SW480 (cell line): ENCODE measurements around the gene GPR173.
A peak's percentile ranks its signal among the peaks of the same experiment; 100 is the strongest.

Experiments used
- DNase-seq: peaks from one replicate; pipeline ENCODE4 v3.0.0-alpha.2; 2016; ENCODE audit warnings: low spot score

GPR173 gene

DNA sequence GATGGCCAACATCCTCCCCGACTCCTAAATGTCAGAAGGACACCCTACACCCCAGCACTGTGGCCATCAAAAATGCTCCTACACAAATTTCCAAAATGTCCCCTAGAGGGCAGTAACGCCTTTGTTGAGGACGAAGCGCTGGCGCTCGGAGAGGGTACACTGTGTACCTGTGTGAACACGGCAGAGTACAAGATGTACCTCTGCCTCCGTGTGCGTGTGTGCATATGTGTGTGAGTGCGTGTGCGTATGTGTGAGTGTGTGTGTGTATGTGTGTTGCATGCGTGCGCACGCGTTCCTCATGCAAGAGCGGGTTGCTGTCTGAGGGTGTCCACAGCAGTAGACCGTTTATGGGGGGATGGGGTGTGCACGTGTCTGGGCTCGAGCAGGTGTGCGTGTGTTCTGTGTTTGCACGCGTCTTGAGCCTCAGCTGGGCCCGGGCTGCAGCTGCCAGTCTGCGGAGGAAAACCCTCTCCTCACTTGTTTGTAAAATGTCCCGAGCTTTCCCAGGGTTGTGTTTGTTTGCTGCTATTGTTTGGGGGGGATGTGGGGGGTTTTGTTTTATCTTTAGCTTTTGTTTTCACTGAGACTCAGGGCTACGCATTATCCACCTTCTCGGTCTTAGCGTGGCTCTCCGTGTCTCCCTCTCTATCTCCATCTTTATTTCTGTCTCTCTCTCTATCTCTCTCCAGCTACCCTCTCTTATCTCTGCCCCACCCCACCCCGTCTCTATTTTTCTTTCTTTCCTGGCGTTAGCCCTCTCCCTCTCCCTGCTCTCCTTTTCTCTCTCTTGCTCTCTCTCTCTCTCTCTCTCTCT lies 23.2 kb downstream of the GPR173 start:
- peak; percentile 83 for DNase-seq

DNA sequence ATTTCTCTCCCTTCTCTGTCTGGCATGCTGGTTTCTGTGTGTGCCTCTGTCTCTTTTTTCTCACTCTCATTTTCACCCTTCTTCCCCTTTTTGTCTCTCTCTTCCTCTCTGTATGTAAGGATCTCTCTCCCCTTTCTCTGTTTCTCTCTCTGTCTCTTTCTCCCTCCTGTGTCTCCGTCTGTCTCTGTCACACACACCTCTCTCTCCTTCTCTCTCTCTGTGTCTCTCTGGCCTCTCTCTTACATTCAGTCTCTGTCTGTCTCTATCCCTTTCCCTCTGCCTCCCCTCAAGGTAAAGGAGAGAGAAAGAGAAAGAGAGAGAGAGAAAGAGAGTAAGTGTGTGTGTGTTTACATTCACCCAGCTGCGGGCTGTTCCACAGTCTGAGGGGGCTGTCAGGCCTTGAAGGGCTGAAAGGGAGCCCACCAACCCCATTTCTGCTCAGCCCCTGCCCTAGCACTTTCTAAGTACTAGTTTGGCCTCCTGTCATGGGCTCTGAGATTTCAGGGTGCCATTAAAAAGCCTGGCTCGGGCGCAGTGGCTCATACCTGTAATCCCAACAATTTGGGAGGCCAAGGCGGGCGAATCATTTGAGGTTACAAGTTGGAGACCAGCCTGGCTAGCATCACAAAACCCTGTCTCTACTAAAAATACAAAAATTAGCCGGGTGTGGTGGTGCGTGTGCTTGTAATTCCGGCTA lies 24.0 kb downstream of the GPR173 start:
- no peak for DNase-seq

DNA sequence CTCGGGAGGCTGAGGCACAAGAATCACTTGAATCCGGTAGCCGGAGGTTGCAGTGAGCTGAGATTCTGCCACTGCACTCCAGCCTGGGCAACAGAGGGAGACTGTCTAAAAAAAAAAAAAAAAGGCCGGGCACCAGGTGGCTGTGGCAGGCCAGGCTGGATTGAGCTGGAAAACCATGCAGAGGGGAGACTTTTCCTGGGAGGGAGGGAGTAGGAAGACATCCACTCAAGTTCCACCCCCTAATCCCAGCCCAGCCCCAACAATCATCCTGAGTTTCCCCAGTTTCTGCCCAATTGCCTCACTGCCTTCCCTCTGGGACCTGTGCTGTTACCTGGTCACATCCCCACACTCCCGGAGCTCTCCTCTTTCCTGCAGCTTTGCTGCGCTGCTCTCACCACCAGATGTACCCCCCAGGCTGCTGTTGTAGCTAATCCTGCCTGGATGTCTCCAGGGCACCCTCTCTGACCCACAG lies 24.6 kb downstream of the GPR173 start:
- peak; percentile 41 for DNase-seq

DNA sequence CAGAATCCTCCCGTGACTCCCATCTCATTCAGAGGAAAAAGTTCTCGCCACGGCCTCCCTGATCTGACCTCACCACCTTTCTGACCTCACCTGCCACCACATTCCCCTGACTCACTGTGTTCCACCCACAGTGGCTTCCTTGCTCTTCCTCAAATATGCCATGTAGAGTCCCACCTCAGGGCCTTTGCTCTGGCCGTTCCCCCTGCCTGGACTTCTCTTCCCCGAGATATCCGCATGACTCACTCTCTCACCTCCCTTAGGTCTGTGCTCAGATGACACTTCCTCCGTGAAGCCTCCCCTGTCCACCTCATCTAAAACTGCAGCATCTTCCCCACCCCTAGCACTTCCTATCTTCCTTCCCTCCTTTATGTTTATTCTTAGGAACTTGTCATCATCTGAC lies 26.4 kb downstream of the GPR173 start:
- DNase-seq, result peak; percentile 70

DNA sequence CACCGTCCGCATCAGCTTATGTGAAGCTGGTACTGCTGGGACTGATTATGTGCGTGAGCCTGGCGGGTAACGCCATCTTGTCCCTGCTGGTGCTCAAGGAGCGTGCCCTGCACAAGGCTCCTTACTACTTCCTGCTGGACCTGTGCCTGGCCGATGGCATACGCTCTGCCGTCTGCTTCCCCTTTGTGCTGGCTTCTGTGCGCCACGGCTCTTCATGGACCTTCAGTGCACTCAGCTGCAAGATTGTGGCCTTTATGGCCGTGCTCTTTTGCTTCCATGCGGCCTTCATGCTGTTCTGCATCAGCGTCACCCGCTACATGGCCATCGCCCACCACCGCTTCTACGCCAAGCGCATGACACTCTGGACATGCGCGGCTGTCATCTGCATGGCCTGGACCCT lies 28.1 kb downstream of the GPR173 start:
- no peak for DNase-seq

DNA sequence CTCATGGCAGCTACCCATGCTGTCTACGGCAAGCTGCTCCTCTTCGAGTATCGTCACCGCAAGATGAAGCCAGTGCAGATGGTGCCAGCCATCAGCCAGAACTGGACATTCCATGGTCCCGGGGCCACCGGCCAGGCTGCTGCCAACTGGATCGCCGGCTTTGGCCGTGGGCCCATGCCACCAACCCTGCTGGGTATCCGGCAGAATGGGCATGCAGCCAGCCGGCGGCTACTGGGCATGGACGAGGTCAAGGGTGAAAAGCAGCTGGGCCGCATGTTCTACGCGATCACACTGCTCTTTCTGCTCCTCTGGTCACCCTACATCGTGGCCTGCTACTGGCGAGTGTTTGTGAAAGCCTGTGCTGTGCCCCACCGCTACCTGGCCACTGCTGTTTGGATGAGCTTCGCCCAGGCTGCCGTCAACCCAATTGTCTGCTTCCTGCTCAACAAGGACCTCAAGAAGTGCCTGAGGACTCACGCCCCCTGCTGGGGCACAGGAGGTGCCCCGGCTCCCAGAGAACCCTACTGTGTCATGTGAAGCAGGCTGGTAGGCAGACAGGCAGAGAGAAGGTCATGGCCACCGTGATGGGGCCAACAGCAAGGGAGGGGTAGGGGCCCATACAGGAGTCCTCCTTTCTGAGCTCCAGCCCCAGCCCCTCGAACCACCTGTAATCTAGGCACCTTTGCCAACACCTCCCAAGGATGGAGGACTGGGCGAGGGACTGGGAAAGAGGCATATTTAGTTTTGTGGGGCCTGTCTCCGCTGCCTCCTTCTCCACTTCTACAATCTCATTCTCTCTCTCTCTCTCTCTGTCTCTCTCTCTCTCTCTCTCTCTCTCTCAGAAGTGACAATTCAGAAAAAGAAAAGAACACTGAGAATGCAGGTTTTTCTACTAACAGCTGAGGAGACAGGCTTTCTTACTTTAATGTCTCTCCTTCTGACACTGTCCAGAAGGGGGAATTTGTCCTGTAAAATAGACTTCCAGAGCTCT lies 28.9 kb downstream of the GPR173 start:
- DNase-seq, result no peak

DNA sequence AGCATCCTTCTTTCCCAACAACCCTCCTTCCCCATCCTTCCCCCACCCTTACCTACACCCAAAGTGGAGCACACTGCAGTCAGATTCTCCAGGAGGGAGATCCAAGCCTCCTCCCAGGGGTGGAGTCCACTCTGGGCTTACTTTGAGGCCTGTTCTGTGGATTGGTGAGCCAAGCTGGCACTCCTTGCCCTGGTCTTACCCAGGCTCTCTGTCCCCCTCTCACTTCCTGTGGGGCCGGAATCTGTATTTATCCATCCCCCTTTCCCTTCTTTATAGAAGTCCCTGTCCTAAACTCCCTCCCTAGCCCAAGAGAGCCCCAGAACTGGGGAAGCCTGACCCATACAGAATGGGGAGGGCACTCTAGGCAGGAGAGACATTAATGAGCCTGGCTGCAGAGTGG lies 30.4 kb downstream of the GPR173 start:
- no peak for DNase-seq

DNA sequence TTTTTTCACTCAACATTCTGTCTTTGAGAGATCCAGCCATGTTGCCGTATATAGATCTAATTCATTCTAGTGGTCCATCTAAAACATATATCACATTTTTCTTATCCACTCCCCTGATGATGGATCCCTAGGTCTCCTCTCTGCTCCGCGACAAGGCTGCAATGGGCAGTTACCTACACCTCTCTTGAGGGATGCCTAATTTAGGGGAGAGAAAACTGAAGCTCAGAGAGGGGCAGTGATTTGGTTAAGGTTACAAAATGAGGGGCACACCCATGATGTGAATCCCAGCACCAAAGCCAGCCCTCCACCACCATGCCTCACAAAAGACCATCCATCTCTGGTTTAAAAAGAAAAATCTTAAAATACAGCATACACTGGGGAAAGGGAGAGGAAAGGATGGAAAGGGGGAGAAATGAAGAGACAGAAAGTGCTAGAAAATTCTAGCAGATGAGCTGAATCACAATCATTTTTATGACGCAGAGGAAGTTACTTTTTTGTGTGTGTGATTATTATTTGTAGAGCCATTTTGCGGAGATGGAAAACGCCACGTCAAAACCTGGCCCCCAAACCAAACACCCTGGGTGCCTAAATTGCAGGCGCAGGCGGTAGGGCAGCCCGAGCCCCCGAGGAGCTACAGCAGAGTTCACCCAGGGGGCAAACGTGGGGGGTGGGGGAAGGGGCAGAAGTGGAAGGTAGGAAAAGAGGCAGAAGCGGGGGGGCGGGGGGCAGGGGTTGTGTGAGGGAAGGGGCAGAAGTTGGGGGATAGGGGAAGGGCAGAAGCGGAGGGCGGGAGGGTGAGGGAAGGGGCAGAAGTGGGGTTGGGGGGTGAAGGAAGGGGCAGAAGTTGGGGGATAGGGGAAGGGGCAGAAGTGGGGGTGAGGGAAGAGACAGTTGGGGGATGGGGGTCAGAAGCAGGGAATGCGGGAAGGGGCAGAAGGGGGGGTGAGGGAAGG lies 32.3 kb downstream of the GPR173 start:
- DNase-seq, result no peak

DNA sequence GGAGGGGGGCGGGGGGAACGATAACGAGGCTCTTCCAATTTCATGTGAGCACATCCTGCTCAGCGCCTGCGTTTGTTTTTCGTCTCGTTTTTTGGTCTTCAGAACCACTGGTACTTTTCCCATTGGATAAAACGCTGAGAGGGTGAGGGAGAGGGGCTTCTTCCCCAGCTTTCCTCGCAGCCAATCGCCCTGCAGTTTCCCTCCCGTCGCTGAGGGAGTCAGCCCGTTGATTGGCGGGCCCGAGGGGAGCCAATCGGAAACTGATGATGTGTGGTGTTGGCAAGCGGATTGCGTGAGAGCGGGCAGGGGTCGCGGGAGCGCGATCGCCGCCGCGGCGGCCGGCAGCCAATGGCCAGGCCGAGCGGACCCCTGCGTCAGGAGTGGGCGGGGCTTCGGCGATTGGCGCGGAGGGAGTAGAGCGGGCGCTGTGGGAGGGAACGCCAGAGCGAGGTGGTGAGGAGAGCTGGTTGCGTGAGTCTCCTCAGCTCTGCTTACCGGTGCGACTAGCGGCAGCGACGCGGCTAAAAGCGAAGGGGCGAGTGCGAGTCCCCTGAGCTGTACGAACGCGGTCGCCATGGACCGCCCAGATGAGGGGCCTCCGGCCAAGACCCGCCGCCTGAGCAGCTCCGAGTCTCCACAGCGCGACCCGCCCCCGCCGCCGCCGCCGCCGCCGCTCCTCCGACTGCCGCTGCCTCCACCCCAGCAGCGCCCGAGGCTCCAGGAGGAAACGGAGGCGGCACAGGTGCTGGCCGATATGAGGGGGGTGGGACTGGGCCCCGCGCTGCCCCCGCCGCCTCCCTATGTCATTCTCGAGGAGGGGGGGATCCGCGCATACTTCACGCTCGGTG lies 33.6 kb downstream of the GPR173 start, which contains the start of gene TSPYL2:
TSS of gene TSPYL2 (plus strand) at position 443 of the 848 bp plus-strand sequence. CDS start at position 575, 132 bp downstream.
- DNase-seq, result peak; percentile 92

DNA sequence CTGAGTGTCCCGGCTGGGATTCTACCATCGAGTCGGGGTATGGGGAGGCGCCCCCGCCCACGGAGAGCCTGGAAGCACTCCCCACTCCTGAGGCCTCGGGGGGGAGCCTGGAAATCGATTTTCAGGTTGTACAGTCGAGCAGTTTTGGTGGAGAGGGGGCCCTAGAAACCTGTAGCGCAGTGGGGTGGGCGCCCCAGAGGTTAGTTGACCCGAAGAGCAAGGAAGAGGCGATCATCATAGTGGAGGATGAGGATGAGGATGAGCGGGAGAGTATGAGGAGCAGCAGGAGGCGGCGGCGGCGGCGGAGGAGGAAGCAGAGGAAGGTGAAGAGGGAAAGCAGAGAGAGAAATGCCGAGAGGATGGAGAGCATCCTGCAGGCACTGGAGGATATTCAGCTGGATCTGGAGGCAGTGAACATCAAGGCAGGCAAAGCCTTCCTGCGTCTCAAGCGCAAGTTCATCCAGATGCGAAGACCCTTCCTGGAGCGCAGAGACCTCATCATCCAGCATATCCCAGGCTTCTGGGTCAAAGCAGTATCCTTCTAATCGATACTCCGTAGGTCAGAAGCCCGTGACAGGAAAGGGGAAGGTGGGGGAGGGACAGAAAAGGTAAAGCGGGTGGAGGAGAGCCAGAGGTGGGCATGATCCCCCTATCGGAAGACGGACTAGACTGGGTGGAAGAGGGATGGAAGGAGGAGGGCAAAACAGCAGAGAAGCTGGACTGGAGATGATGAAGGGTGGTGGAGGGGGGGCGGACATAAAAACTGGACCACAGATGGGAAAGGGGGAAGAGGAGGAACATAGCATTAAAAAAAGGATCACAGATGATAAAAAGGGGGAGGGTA lies 34.4 kb downstream of the GPR173 start:
- no peak for DNase-seq

DNA sequence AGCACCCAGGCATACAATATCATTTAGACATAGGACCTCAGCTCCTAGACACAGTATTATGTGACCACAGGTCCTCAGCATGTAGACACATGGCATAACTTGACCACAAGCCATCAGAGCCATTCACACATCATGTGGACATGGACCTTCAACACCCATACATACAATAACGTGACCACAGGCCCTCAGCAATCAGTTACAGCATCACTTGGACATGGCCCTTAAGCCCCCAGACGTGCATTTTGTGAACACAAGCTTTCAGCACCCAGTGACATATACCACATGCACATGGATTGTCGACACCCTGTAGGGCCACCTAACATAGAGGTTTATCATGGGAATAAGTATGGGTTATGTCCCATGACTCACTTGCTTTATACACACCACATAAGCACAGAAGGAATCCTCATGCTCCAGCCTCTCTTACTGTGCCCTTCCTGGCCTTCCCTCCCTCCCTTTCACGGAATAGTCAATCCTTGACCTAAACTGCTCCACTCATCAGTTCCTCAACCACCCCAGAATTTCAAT lies 35.5 kb downstream of the GPR173 start:
- no peak for DNase-seq

DNA sequence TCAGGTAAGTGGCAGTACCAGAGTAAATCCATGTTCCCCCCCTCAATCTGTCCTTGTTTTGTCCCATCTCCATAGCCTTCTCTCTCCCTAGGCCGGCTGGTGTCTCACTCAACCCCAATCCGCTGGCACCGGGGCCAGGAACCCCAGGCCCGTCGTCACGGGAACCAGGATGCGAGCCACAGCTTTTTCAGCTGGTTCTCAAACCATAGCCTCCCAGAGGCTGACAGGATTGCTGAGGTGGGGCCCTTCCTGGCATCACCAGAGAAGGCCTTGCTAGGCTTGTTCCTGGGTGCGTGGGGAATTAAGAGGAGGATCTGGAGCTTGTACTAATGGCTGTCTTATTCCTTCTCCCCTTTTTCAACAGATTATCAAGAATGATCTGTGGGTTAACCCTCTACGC lies 36.3 kb downstream of the GPR173 start:
- DNase-seq, result no peak

DNA sequence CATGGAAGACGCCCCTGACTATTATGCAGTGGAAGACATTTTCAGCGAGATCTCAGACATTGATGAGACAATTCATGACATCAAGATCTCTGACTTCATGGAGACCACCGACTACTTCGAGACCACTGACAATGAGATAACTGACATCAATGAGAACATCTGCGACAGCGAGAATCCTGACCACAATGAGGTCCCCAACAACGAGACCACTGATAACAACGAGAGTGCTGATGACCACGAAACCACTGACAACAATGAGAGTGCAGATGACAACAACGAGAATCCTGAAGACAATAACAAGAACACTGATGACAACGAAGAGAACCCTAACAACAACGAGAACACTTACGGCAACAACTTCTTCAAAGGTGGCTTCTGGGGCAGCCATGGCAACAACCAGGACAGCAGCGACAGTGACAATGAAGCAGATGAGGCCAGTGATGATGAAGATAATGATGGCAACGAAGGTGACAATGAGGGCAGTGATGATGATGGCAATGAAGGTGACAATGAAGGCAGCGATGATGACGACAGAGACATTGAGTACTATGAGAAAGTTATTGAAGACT lies 37.2 kb downstream of the GPR173 start:
- DNase-seq, result no peak

DNA sequence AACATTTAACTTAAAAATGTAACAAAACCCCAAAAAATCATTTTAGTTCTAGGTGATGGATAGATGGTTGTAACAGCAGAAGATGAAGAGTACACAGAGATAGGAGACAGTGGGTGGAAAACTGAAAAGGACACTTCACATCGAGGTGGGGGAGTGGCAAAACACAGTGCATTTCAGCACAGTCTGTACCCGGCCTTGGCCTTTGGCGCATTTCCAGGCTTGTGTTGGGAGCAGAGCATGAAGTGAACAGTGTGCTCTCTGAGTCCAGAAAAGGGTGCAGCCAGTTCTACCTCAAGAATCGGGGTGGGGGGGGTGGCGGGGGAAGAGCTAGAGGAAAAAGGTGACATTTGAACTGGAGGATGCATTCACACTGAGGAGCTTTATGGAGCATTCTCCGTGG lies 37.9 kb downstream of the GPR173 start:
- DNase-seq, result no peak

DNA sequence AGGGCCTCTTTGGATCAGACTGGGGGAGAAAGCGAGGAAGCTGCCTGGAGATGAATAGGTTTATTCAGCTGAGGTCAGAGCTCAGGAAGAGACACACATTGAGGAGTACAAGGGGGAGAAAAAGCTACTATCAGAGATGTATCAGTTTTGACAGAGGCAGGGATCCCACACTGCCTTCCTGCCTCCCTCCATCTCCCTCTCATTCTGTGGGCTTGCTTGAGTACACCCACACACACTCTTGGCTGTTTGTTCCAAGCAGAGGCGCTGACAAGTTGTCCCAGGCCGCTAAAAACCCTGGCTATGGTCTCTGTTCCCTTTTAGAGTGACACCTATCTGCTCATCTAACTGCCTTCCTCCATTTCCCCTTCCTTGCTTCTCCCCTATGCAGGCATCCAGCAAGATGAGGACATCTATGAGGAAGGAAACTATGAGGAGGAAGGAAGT lies 38.8 kb downstream of the GPR173 start:
- no peak for DNase-seq

DNA sequence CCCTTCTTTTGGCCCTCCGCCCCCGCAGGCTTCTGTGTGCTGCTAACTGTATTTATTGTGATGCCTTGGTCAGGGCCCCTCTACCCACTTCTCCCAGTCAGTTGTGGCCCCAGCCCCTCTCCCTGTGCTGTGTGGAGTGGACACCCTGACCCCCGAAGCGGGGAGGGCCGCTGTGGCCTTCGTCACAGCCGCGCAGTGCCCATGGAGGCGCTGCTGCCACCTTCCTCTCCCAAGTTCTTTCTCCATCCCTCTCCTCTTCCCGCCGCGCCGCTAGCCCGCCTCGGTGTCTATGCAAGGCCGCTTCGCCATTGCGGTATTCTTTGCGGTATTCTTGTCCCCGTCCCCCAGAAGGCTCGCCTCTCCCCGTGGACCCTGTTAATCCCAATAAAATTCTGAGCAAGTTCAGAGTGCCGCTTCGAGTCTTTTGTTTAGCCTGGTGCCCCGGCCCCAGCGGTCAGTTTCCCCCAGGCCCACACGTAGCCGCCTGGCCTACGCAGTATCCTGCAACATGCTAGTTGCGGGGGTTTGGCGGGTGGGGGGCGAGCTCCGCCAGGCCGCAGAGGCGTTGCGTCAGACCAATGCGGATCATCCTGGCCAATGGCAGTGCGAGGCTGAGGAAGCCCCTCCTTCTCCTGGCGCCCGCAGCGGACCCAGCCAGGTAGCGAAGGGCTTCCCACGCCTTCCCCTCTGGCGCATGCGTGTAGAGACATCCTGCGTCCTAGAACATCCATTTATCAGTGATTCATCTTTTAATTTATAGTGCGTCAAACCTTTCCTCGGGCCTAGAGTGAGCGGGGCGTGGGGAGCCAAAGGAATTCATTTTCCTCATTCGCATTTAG lies 39.8 kb downstream of the GPR173 start:
- peak; percentile 48 for DNase-seq

DNA sequence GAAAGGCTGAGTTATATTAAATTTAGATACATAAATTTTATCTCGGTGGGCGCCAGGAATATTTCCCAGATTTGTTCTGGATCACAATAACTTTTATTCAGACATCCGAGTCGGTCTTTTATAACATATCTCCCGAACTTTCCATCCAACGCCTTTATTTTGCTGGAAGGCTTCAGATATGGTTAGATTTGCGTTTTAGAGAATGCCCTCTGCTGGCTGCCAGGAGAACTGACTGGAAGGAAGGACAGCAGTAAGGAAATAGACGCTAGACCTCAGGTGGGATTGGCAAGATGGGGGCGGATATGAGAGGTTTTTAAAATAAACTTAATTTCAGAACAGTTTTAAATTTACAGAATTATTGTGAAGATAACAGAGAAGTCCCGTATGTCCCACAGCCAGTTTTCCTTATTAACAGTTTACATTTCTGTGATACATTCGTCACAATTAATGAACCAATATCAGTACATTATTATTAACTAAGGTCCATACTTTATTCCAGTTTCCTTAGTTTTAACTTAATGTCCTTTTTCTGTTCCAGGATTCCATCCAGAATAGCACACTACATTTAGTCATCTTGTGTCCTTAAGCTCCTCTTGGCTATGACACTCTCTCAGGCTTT lies 40.7 kb downstream of the GPR173 start:
- DNase-seq, result peak; percentile 76
